ENCODE measurements around the gene CDKL4. TPM values are rescaled to one million over a fixed set of nuclear protein-coding genes. Genes with fewer than 3 reads are reported as not detected.
"Not testable (repeated sequence)": the region's sequence is repeated elsewhere in the genome, so short reads cannot be mapped to it uniquely, and the experiment has no call there.

The CDKL4 gene
- polyA plus RNA-seq, 1 donor, result 0.32 TPM

- no peak for DNase-seq
Observed at GRCh38 chr2:39176997-39177396, 66.8 kb downstream of the CDKL4 start.

GRCh38 chr2:39175026-39175812 is 68.6 kb downstream of the CDKL4 start:
- no peak for DNase-seq

- DNase-seq, result no peak
Observed at GRCh38 chr2:39174022-39174421, 69.7 kb downstream of the CDKL4 start.

- not testable (repeated sequence) for DNase-seq
Observed at GRCh38 chr2:39172047-39172706, 71.6 kb downstream of the CDKL4 start.

GRCh38 chr2:39171621-39172020 is 72.1 kb downstream of the CDKL4 start:
- DNase-seq, result no peak

- DNase-seq, result no peak
Observed at GRCh38 chr2:39164089-39164488, 79.7 kb downstream of the CDKL4 start.

- DNase-seq, result peak; percentile 72
Observed at GRCh38 chr2:39160982-39161381, 82.8 kb downstream of the CDKL4 start.

GRCh38 chr2:39159283-39159682 is 84.5 kb downstream of the CDKL4 start:
- DNase-seq, result no peak

- DNase-seq, result no peak
Observed at GRCh38 chr2:39158351-39158750, 85.4 kb downstream of the CDKL4 start.

GRCh38 chr2:39156846-39157245 is 86.9 kb downstream of the CDKL4 start:
- no peak for DNase-seq

- DNase-seq, result no peak
Observed at GRCh38 chr2:39156107-39156506, 87.7 kb downstream of the CDKL4 start.

- not testable (repeated sequence) for DNase-seq
Observed at GRCh38 chr2:39155573-39155972, 88.2 kb downstream of the CDKL4 start.

- no peak for DNase-seq
Observed at GRCh38 chr2:39154944-39155343, 88.8 kb downstream of the CDKL4 start.

- DNase-seq, result no peak
Observed at GRCh38 chr2:39153312-39153711, 90.5 kb downstream of the CDKL4 start.

- no peak for DNase-seq
Observed at GRCh38 chr2:39152504-39152903, 91.3 kb downstream of the CDKL4 start.

GRCh38 chr2:39150890-39151497 is 92.8 kb downstream of the CDKL4 start:
- no peak for DNase-seq

GRCh38 chr2:39150102-39150562 is 93.6 kb downstream of the CDKL4 start:
- DNase-seq, result no peak

GRCh38 chr2:39146630-39147029 is 97.1 kb downstream of the CDKL4 start:
- no peak for DNase-seq

- no peak for DNase-seq
Observed at GRCh38 chr2:39145906-39146421, 97.8 kb downstream of the CDKL4 start.

- no peak for DNase-seq
Observed at GRCh38 chr2:39144416-39144815, 99.4 kb downstream of the CDKL4 start.

GRCh38 chr2:39142904-39143605 is 100.7 kb downstream of the CDKL4 start:
- DNase-seq, result no peak
